Ovary (tissue), 3 donors: ENCODE results near the gene ASH1L.

Source experiments
- CTCF ChIP-seq, 3 donors: fragments of 450-650 bp in 2 of 3; fragments of 200-600 bp in 1 of 3; IDR thresholded peaks; one replicate each; pipeline versions ENCODE4 v1.5.1 to v1.8.0; 2016 to 2022; ENCODE audit warnings: antibody characterized with exemption in 3 of 3, mild to moderate bottlenecking in 1 of 3
- POLR2A ChIP-seq: fragments of 450-650 bp; IDR thresholded peaks from one replicate; pipeline ENCODE4 v1.6.1; 2017; ENCODE audit warnings: antibody characterized with exemption, mild to moderate bottlenecking, moderate library complexity
- donor health status: DM: no; HTN: no; CAD: no.

GRCh38 chr1:155334962-155335361 is 227.6 kb downstream of the ASH1L start:
- TF ChIP-seq CTCF (IDR thresholded peaks at IDR 0.05): no peak
- no peak for TF ChIP-seq POLR2A
